Measurements from ENCODE around the gene HSD17B1.

Gene HSD17B1

DNA sequence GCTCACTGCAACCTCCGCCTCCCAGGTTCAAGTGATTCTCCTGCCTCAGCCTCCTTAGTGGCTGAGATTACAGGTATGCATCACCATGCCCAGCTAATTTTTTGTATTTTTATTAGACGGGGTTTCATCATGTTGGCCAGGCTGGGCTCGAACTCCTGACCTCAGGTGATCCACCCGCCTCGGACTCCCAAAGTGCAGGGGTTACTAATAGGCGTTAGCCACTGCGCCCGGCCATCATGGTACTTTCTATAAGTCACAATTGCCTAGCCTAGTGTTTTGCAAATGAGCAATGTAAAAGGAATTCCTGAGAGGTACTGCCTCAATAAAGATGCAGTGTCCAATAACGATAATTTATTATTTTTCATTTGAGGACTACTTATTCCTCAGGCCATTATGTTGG is 38.7 kb downstream of the HSD17B1 start:
- H3K4me3 ChIP-seq (ENCODE audit: low read length, poor library complexity, severe bottlenecking), result no peak overlapping the region
- H3K4me2 ChIP-seq (ENCODE audit: low read depth, low read length, poor library complexity, severe bottlenecking), result no peak overlapping the region
- no peaks in the 10 kb centered on the region for H4K20me1 ChIP-seq (ENCODE audit: insufficient read depth, low read length, poor library complexity, severe bottlenecking)
- H3K79me2 ChIP-seq (ENCODE audit: insufficient read depth, low read length), result no peaks in the 10 kb centered on the region
- no peaks in the 10 kb centered on the region for H3K4me1 ChIP-seq (ENCODE audit: insufficient read depth, low read length, poor library complexity, severe bottlenecking)
- H2AFZ ChIP-seq (ENCODE audit: low read length), result no peak overlapping the region
- H3K27me3 ChIP-seq (ENCODE audit: insufficient read depth, low read length, poor library complexity, severe bottlenecking), result no peaks in the 10 kb centered on the region
- no peaks in the 10 kb centered on the region for H3K9me3 ChIP-seq (ENCODE audit: insufficient read depth, low read depth, low read length)
- H3F3A ChIP-seq (ENCODE audit: low read depth), result no peaks in the 10 kb centered on the region
- TF ChIP-seq EZH2phosphoT487 (IDR thresholded peaks at IDR 0.05; ENCODE audit: borderline replicate concordance), result no peak
- TF ChIP-seq, protein P1, sequence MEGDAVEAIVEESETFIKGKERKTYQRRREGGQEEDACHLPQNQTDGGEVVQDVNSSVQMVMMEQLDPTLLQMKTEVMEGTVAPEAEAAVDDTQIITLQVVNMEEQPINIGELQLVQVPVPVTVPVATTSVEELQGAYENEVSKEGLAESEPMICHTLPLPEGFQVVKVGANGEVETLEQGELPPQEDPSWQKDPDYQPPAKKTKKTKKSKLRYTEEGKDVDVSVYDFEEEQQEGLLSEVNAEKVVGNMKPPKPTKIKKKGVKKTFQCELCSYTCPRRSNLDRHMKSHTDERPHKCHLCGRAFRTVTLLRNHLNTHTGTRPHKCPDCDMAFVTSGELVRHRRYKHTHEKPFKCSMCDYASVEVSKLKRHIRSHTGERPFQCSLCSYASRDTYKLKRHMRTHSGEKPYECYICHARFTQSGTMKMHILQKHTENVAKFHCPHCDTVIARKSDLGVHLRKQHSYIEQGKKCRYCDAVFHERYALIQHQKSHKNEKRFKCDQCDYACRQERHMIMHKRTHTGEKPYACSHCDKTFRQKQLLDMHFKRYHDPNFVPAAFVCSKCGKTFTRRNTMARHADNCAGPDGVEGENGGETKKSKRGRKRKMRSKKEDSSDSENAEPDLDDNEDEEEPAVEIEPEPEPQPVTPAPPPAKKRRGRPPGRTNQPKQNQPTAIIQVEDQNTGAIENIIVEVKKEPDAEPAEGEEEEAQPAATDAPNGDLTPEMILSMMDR (conservative IDR thresholded peaks at IDR 0.05; ENCODE audit: low read length), result no peak
- H3K9ac ChIP-seq (ENCODE audit: low read depth, low read length, poor library complexity, severe bottlenecking), result no peak overlapping the region
- H3K9me2 ChIP-seq (replicated peaks; ENCODE audit: low read depth, low read length), result no peaks in the 10 kb centered on the region
- peaks cover 25% of the 10 kb centered on the region; the same call in 1 of the 2 replicates for H3K36me3 ChIP-seq (ENCODE audit: insufficient read depth, low read length)

DNA sequence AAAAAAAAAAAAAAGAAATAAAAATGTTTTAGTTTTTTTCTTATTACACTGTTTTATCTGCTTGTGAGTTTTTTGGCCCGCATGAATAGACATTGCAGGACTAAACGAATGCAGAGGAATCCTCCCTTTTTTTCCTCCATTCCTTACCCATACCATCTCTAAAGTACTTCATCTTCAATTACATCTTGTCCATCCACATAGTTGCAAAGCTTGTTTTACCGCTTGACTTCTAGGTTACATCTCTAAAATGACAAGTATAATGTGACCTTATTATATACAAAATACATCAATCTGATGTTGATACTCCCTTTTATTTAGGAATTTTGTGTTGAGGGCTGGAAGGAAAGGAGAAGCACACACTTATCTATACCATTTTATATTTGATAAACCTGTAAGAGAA is 43.7 kb downstream of the HSD17B1 start:
- Histone ChIP-seq H3K4me2 (ENCODE audit: low read depth, low read length, poor library complexity, severe bottlenecking) (no peak overlapping the region), H3K4me1 (ENCODE audit: insufficient read depth, low read length, poor library complexity, severe bottlenecking) (no peaks in the 10 kb centered on the region), H3K9me3 (ENCODE audit: insufficient read depth, low read depth, low read length) (no peaks in the 10 kb centered on the region), H2AFZ (ENCODE audit: low read length) (no peak overlapping the region), H3F3A (ENCODE audit: low read depth) (no peaks in the 10 kb centered on the region), H3K9me2 (replicated peaks; ENCODE audit: low read depth, low read length) (no peaks in the 10 kb centered on the region), H3K79me2 (ENCODE audit: insufficient read depth, low read length) (peaks cover 6% of the 10 kb centered on the region; the same call in 1 of the 2 replicates), H3K36me3 (ENCODE audit: insufficient read depth, low read length) (no peaks in the 10 kb centered on the region; the same call in 1 of the 2 replicates), H3K27me3 (ENCODE audit: insufficient read depth, low read length, poor library complexity, severe bottlenecking) (no peaks in the 10 kb centered on the region), H3K4me3 (ENCODE audit: low read length, poor library complexity, severe bottlenecking) (no peak overlapping the region), H3K9ac (ENCODE audit: low read depth, low read length, poor library complexity, severe bottlenecking) (no peak overlapping the region), H4K20me1 (ENCODE audit: insufficient read depth, low read length, poor library complexity, severe bottlenecking) (no peaks in the 10 kb centered on the region)
- TF ChIP-seq EZH2phosphoT487 (IDR thresholded peaks at IDR 0.05; ENCODE audit: borderline replicate concordance), result no peak
- TF ChIP-seq, protein P1 (conservative IDR thresholded peaks at IDR 0.05; ENCODE audit: low read length), result no peak

DNA sequence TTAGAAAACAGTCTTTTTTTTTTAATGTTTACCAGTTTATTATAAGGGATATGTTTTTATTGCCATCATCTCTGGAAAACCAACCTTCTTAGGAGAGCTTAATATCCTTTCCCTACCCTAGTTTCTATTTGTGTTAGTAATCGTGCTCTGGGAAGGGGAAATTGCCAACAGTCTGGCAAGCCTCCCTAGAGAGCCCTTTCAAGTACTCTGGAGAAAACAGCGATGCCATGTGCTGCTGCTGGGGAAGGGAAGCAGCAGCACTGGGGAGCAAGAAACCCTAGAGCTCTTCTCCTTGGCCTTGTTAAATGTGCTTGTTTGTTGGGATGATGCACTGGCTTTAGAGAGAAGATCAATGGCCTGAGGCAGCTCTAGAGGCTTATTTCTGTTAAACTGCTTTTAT is 46.2 kb downstream of the HSD17B1 start:
- Histone ChIP-seq H3K27me3 (ENCODE audit: insufficient read depth, low read length, poor library complexity, severe bottlenecking) (no peaks in the 10 kb centered on the region), H4K20me1 (ENCODE audit: insufficient read depth, low read length, poor library complexity, severe bottlenecking) (peaks cover 8% of the 10 kb centered on the region), H3K36me3 (ENCODE audit: insufficient read depth, low read length) (no peaks in the 10 kb centered on the region), H3F3A (ENCODE audit: low read depth) (no peaks in the 10 kb centered on the region), H2AFZ (ENCODE audit: low read length) (no peak overlapping the region), H3K4me1 (ENCODE audit: insufficient read depth, low read length, poor library complexity, severe bottlenecking) (peaks cover 5% of the 10 kb centered on the region), H3K79me2 (ENCODE audit: insufficient read depth, low read length) (peaks cover 27% of the 10 kb centered on the region; the same call in 1 of the 2 replicates), H3K9me3 (ENCODE audit: insufficient read depth, low read depth, low read length) (no peaks in the 10 kb centered on the region), H3K9ac (ENCODE audit: low read depth, low read length, poor library complexity, severe bottlenecking) (no peak overlapping the region), H3K4me3 (ENCODE audit: low read length, poor library complexity, severe bottlenecking) (no peak overlapping the region), H3K9me2 (replicated peaks; ENCODE audit: low read depth, low read length) (no peaks in the 10 kb centered on the region), H3K4me2 (ENCODE audit: low read depth, low read length, poor library complexity, severe bottlenecking) (no peak overlapping the region)
- TF ChIP-seq, protein P1 (conservative IDR thresholded peaks at IDR 0.05; ENCODE audit: low read length), result no peak
- no peak for TF ChIP-seq EZH2phosphoT487 (IDR thresholded peaks at IDR 0.05; ENCODE audit: borderline replicate concordance)
